Ectodermal cell (in vitro differentiated cells): ENCODE results near the gene TBX21.

ENCODE experiments used
- H3K27ac ChIP-seq: 2 replicates; pipeline ENCODE4 v1.7.0; 2013; ENCODE audit warnings: mild to moderate bottlenecking, low read depth, low read length; ENCODE audit not compliant: insufficient read depth, poor library complexity, severe bottlenecking
- H3K27me3 ChIP-seq: 2 replicates; pipeline ENCODE4 v1.7.0; 2013; ENCODE audit warnings: mild to moderate bottlenecking, low read length; ENCODE audit not compliant: insufficient read depth, control insufficient read depth, poor library complexity, severe bottlenecking
- H3K36me3 ChIP-seq: one replicate; pipeline ENCODE4 v1.7.0; 2013; ENCODE audit warnings: low read length; ENCODE audit not compliant: control insufficient read depth, insufficient read depth
- H3K4me1 ChIP-seq: one replicate; pipeline ENCODE4 v1.7.0; 2013; ENCODE audit warnings: low read length; ENCODE audit not compliant: control insufficient read depth, insufficient read depth
- H3K4me3 ChIP-seq: 2 replicates; pipeline ENCODE4 v1.7.0; 2013; ENCODE audit warnings: low read depth, low read length, control low read depth; ENCODE audit not compliant: insufficient read depth
- H3K9me3 ChIP-seq: 2 replicates; pipeline ENCODE4 v1.7.0; 2013; ENCODE audit warnings: mild to moderate bottlenecking, low read length, moderate library complexity; ENCODE audit not compliant: control insufficient read depth
- WGBS, 2 experiments: methylation state at CpG; one replicate each; pipeline ENCODE4 v1.1.7; 2013; ENCODE audit warnings: missing lambda C conversion rate in 2 of 2; 5-methylcytosine and 5-hydroxymethylcytosine counted together

TBX21 gene

DNA sequence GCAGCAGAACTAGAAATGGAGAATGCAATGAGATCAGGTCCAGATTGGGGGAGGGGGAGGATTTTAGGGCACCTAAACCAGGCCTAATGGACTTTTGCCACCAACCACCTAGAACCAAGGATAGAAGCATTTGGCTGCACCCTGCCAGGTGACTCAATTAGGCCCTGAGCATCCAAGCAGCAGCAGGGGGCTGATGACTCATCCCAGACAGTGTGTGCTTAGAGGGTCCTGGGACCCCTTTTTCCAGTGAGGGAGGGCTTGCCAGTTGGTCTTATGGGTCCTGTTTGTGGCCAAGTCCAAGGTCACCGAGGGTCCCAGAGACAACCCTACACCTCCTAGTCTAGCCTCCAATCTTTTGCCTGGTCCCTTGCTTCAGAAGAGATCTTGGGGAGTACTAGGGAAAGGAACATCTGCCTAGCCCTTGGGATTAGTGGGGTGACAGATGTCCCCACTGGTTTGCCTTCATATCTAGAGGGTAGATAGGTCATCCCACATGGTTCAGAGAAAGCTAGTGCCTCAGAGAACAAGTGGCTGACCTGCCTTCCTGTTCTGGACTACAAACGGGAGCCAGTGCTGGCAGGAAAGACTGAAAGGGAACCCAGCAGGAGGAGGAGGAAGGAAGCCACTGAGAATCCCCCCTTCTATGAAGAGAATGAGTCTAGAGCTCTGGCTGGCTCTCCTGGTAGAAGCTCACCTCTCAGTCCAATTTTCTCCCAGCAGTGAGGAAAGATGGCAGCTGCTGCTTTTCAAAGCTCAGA lies 40.7 kb upstream of the TBX21 start:
- Histone ChIP-seq H3K27ac (no peak overlapping the region), H3K4me3 (no peak overlapping the region), H3K9me3 (no peaks in the 10 kb centered on the region), H3K36me3 (peaks cover 4% of the 10 kb centered on the region), H3K4me1 (peaks cover 18% of the 10 kb centered on the region), H3K27me3 (no peaks in the 10 kb centered on the region)
- 45 to 61% methylated on average over 2 of the region's 2 CpGs for WGBS, 2 experiments

DNA sequence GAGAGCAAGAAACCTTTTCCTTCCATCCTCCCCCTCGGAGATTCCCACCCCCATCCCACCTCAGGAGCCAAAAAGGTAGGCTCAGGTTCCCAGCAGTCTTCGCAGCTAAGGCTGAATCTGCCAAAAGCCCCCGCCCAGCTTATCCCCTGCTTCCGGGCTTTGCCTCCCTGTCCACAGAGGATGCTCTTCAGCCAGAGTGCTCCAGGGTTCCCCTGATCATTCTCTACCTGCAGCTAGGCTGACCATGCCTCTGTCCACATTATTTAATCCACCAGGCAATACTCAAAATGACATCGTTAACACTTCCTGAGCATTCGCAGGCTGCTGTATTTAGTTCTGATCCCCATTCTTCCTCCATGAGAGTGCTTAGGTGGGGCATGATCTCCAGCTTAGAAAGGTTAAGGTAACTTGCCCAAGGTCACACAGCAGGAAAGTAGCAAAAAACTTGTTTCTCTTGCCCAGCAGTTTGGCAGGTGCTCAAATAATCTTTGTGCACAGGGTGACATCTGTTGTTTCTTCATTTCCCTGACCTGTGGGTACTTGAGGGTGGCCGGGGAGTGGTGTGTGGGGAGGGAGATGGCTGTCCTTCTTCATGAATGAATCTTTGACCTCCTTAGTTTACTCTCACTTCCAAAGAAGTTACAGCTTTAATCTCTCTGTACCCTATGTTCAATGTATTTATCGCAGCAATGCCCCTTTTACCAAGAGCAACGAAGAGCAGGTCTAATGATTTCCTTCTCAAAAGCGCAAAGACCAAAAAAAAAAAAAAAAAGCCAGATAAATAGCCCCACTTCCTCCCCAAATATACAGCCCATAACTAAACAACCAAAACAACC lies 39.9 kb upstream of the TBX21 start:
- no peaks in the 10 kb centered on the region for H3K9me3 ChIP-seq
- peak overlapping the region; percentile 27 for H3K27ac ChIP-seq
- peak overlapping the region; percentile 67 for H3K4me3 ChIP-seq
- peaks cover 14% of the 10 kb centered on the region for H3K4me1 ChIP-seq
- 23 to 25% methylated on average over 9 to 10 of the region's 10 CpGs for WGBS, 2 experiments
- peaks cover 5% of the 10 kb centered on the region for H3K36me3 ChIP-seq
- H3K27me3 ChIP-seq = no peaks in the 10 kb centered on the region

DNA sequence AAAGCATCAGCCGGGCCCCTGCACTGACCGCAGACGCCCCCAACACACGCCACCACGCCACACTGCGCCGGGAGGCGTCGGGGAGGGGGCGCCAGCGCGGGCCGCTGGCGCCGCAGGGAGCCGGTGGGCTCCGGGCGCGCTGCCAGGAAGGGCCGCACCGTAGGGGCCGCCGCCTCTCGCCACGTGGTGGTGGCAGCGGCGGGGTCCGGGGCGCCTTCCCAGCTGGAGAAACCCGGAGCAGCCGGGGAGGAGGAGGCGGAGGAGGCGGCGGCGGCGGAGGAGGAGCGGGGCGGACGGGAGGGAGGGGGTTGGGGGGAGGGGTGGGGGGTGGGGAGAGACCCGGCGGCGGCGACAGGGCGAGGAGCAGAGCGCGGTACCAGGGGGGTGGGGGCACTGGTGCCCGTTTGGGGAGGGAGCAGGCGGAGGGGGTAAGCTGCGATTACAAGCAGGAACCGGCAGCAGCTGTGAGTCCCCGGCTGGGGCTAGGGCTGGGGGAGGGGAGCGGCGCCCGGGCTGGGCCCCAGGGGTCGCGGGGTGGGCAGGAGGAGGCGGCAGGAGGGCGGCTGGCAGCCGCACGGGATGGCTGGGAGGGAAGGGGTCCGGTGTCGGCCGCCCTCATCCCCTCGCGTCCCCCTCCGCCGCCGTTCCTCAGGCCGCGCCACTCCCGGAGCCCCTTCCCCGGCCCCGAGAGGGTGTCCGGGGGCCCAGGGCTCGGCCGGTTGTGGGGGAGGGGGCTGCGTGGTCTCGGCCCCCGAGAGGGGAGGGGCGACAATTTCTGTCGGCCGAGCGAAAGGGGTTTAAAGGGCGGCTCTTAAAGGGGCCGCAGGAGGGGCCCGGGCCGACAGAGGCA lies 39.1 kb upstream of the TBX21 start, which contains the start of gene TBKBP1:
TSS of gene TBKBP1 (plus strand) at position 431 of the 850 bp plus-strand sequence. CDS start 1,952 bp downstream, outside the sequence.
- no peaks in the 10 kb centered on the region for H3K9me3 ChIP-seq
- peaks cover 5% of the 10 kb centered on the region for H3K36me3 ChIP-seq
- H3K27ac ChIP-seq = peak within 1 kb of the TSS; percentile 27
- H3K4me1 ChIP-seq = peaks cover 14% of the 10 kb centered on the region
- H3K4me3 ChIP-seq = peak within 1 kb of the TSS; percentile 67
- WGBS, 2 experiments = 0 to 1% methylated on average over 76 to 78 of the region's 87 CpGs
- H3K27me3 ChIP-seq = no peaks in the 10 kb centered on the region

DNA sequence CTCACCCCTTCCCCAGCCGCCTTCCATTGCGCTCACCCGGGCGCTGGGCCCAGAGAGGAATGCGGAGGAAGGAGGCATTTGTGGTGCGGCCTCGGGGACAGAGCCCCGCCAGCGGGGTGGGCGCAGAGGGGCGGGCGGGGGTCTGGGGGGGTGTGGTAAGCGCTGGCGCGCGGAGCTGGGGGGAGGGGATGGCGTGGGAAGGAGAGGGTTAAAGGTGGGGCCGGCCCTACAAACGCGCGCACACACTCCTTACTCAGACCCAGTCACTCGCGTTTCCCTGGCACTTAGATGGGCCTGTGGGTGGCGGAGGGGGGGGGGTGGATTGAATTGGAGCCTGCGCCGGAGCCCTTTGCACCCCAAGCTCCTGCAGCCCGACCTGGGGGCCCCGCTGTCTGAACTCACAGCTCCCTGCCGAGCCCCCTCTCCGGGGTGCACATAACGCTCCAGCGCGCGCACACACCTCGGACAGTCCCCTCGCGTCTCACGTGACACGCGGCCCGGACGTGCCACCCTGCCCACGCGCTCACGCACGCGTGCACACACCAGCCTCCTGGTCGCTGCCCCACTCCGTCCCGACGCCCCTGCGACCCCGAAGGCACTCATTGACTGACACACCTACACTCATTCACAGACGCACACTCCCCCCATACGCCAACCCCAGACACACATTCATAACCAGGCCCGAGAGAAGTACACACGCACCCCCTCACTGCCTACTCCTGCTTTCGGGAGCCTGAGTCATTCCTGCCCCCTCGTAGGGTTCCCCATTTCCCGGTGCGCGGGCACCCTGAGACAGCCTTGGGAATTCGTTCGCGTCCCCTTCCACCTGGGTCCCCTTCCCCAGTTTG lies 38.2 kb upstream of the TBX21 start:
- H3K27me3 ChIP-seq = no peaks in the 10 kb centered on the region
- 0 to 1% methylated on average over 60 to 65 of the region's 65 CpGs for WGBS, 2 experiments
- peak overlapping the region; percentile 67 for H3K4me3 ChIP-seq
- peaks cover 14% of the 10 kb centered on the region for H3K4me1 ChIP-seq
- peaks cover 11% of the 10 kb centered on the region for H3K36me3 ChIP-seq
- H3K27ac ChIP-seq = no peak overlapping the region
- H3K9me3 ChIP-seq = no peaks in the 10 kb centered on the region

DNA sequence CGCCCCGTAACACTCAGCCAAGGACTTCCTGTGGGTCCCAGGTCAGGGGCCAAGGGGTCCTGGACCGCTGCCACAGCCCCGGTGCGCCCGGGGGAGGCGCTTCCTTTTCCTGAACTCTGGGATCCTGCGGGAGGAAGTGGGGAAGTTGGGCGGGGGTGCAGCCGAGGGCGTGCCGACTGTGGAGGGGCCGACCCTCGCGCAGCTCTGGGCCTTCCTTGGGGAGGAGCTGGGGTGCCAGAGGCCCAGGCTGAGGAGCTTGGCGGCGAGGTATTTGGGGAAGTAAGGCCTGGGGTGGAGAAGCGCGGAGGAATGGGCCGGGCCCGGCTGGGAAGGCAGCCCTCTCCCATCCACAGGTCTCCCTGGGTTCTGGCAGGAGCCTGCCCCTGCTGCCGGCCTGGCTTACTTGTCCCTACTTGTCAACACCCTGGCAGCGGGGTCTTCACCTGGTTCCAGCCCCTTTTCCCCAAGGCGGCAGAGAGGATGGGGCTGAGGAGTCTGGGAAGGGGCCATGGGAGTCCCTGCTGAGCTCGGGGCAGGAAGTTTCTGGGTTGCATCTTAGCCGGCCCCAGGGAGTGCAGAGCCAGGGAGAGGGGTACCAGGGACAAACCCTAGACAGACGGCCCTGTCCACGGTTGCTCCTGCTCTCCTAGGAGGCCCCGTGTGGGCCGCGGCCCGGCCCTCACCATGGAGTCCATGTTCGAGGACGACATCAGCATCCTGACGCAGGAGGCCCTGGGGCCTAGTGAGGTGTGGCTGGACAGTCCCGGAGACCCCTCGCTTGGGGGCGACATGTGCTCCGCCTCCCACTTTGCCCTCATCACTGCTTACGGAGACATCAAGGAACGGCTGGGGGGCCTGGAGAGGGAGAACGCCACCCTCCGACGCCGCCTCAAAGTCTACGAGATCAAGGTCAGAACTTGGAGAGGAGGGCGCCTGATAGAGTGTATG lies 37.3 kb upstream of the TBX21 start:
- no peaks in the 10 kb centered on the region for H3K9me3 ChIP-seq
- H3K36me3 ChIP-seq = peaks cover 11% of the 10 kb centered on the region
- WGBS, 2 experiments = 39 to 42% methylated on average over 47 of the region's 47 CpGs
- no peak overlapping the region for H3K27ac ChIP-seq
- no peaks in the 10 kb centered on the region for H3K27me3 ChIP-seq
- peaks cover 19% of the 10 kb centered on the region for H3K4me1 ChIP-seq
- H3K4me3 ChIP-seq = peak overlapping the region; percentile 67

DNA sequence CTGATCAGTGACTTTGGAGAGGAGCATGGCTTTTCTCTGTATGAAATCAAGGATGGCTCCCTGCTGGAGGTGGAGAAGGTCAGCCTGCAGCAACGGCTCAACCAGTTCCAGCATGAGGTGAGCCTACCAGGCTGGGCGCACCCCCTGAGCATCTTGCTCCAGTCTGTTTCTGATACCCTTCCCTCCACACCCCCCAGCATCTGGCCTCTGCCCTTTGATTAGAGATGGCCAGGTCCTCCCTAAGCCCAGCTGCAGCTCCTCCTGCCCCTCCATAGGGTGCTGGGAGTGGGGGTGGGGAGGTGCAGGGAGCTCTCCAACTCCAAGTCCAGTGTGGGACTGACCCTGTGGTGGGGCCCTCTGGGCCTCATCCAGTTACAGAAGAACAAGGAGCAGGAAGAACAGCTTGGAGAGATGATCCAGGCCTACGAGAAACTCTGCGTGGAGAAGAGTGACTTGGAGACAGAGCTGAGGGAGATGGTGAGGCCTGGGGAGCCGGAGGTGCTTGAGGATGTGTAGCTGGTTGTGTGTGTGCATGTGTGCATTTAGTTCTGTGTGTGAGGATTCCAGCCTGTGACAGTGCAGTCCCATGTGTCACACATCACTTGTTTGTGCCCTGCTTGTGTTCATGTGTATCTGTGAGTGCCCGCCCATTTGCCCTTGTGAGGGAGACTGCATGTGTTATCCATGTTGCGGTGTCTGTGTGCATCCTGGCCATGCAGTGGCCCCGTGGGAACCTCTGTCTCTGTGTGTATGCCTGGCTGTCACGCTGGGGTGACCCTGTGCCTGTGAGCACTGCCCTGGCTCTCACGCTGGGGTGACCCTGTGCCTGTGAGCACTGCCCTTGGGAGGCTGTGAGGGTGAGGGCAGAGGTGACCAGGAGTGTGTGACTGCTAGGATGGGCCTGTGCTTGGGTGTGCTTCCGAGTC lies 36.1 kb upstream of the TBX21 start:
- H3K4me3 ChIP-seq = no peak overlapping the region
- no peak overlapping the region for H3K27ac ChIP-seq
- H3K36me3 ChIP-seq = peaks cover 11% of the 10 kb centered on the region
- H3K9me3 ChIP-seq = no peaks in the 10 kb centered on the region
- WGBS, 2 experiments = 92 to 94% methylated on average over 11 of the region's 11 CpGs
- peaks cover 29% of the 10 kb centered on the region for H3K4me1 ChIP-seq
- no peaks in the 10 kb centered on the region for H3K27me3 ChIP-seq

DNA sequence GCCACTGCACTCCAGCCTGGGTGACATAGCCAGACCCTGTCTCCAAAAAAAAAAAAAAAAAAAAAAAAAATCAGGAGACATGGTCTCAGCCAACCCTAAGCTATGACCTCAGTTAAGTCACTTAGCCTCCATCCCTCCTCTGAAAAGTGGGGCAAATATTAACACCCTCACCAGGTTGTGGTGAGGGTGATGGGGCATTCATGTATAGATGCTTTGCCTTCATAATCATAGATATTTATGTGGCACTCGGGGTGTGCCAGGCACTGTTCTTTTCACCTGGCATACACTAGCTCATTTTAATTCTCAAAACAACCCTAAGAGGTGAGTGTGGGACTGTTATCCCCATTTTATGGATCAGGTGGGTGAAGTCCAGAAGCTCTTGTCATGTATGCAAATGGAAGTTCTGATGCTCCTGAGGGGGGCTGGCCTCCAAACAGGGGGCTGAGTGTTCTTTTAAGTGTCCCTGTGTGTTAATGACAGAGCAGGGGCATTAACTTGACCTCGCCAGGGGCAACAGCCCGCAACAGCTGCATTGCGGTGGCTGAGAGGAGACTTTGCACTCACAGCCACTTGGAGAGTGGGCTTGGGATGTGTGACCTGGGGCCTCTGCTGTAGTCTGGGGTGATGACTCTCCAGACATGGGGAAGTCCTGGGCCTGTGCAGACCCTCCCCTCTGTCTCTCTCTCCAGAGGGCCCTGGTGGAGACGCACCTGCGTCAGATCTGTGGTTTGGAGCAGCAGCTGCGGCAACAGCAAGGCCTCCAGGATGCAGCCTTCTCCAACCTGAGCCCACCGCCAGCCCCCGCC lies 34.9 kb upstream of the TBX21 start:
- Histone ChIP-seq H3K27ac (no peak overlapping the region), H3K27me3 (no peaks in the 10 kb centered on the region), H3K36me3 (peaks cover 11% of the 10 kb centered on the region), H3K9me3 (no peaks in the 10 kb centered on the region), H3K4me1 (peaks cover 23% of the 10 kb centered on the region), H3K4me3 (no peak overlapping the region)
- WGBS, 2 experiments = 76 to 78% methylated on average over 8 to 9 of the region's 9 CpGs
